DOHH2 (cell line): Measurements from ENCODE around the gene SUPT3H.

ENCODE experiments used
- CTCF ChIP-seq: fragments of 200-600 bp; sonication (generic); IDR thresholded peaks from one replicate; pipeline ENCODE4 v1.5.1; 2014; ENCODE audit warnings: antibody characterized with exemption, mild to moderate bottlenecking, low read depth, low read length; ENCODE audit not compliant: poor library complexity, severe bottlenecking
- EZH2phosphoT487 ChIP-seq: fragments of 200-600 bp; sonication (generic); IDR thresholded peaks from 2 replicates; pipeline ENCODE4 v1.6.1; 2017; ENCODE audit warnings: borderline replicate concordance, mild to moderate bottlenecking, antibody characterized with exemption, low read length, moderate library complexity, mixed read lengths

GRCh38 chr6:44898296-44898930, 479.3 kb downstream of the SUPT3H start:
- TF ChIP-seq CTCF (no peak), EZH2phosphoT487 (no peak)
